ENCODE data around the gene COMTD1. TPM values are rescaled to one million over a fixed set of nuclear protein-coding genes. Genes with fewer than 3 reads are reported as not detected.

The COMTD1 gene
- total RNA-seq = 8.9 and 10.5 TPM in 2 replicates

GRCh38 chr10:75235375-75236177 lies at the start of gene COMTD1:
COMTD1 (minus strand) TSS chr10:75235957; CDS start chr10:75235928, 29 bp downstream.

GRCh38 chr10:75210282-75211006 lies 25.3 kb downstream of the COMTD1 start, which contains the start of gene VDAC2:
VDAC2 (plus strand) TSS chr10:75210796; CDS start chr10:75211159, 363 bp downstream.

Small RNA genes within 50 kb of the gene (small RNA-seq; reads per million reads assigned to genes)
- gene HMGA1P5 = not detected
- gene RPL39P25 = not detected

Other genes starting within 250 kb of the COMTD1 start
- gene SAMD8, start 124.3 kb downstream of the COMTD1 start, total RNA-seq = 38.6 and 39.1 TPM in 2 replicates
- 225 and 257 TPM in 2 replicates for gene VDAC2, start 25.2 kb downstream of the COMTD1 start, total RNA-seq
- gene ZNF503, start 165.8 kb upstream of the COMTD1 start, total RNA-seq = 2.0 and 2.4 TPM in 2 replicates
- 5.7 and 8.6 TPM in 2 replicates for gene LRMDA, start 195.7 kb upstream of the COMTD1 start, total RNA-seq

Measured in thoracic aorta endothelial cell (primary cell).